NB4 (cell line): ENCODE results near the gene MRM2.

Source experiments
- DNase-seq: peaks from one replicate; pipeline ENCODE4 v3.0.0; 2010; ENCODE audit warnings: low read depth
- H3K4me3 ChIP-seq: one replicate; pipeline ENCODE4 v1.5.1; 2011; ENCODE audit warnings: mild to moderate bottlenecking, low read depth, low read length, moderate library complexity
- CTCF ChIP-seq: IDR thresholded peaks from one replicate; pipeline ENCODE4 v1.5.1; 2012; ENCODE audit warnings: low read depth, low read length
- MAX ChIP-seq: IDR thresholded peaks from 2 replicates; pipeline ENCODE4 v1.6.1; 2011; ENCODE audit warnings: low read depth, low read length
- MYC ChIP-seq: IDR thresholded peaks from 2 replicates; pipeline ENCODE4 v1.6.1; 2011; ENCODE audit warnings: low read depth, low read length
- POLR2A ChIP-seq: IDR thresholded peaks from 2 replicates; pipeline ENCODE4 v1.6.1; 2011; ENCODE audit warnings: mild to moderate bottlenecking; ENCODE audit not compliant: insufficient read length; ENCODE audit errors: extremely low read depth

The MRM2 gene

GRCh38 chr7:2276107-2276506 is 34.1 kb upstream of the MRM2 start:
- TF ChIP-seq MAX (no peak), MYC (no peak), POLR2A (no peak), CTCF (no peak)
- no peak for DNase-seq
- H3K4me3 ChIP-seq, result no peak overlapping the region

- TF ChIP-seq POLR2A, result no peak
- no peak for TF ChIP-seq MAX
- no peak for TF ChIP-seq MYC
- TF ChIP-seq CTCF, result no peak
- no peak for DNase-seq
- no peak overlapping the region for H3K4me3 ChIP-seq
Observed at GRCh38 chr7:2275101-2275500, 33.1 kb upstream of the MRM2 start.

- DNase-seq, result no peak
- no peak overlapping the region for H3K4me3 ChIP-seq
- TF ChIP-seq CTCF (no peak), POLR2A (no peak)
Observed at GRCh38 chr7:2274666-2275065, 32.7 kb upstream of the MRM2 start.

GRCh38 chr7:2273866-2274265 is 31.9 kb upstream of the MRM2 start:
- TF ChIP-seq CTCF (no peak), MAX (no peak), MYC (no peak), POLR2A (no peak)
- DNase-seq, result no peak
- H3K4me3 ChIP-seq, result no peak overlapping the region

- H3K4me3 ChIP-seq, result no peak overlapping the region
- DNase-seq, result no peak
- TF ChIP-seq POLR2A (no peak), MYC (no peak), MAX (no peak), CTCF (no peak)
Observed at GRCh38 chr7:2272031-2272430, 30.0 kb upstream of the MRM2 start.
